ENCODE data around the gene INSM1.

Gene INSM1

GRCh38 chr20:20340443-20340842 lies 27.5 kb upstream of the INSM1 start:
- no peaks in the 10 kb centered on the region for H3K4me1 ChIP-seq (ENCODE audit: low read length)
- TF ChIP-seq CTCF (IDR thresholded peaks at IDR 0.05; ENCODE audit: low read depth, low read length) (no peak), EZH2phosphoT487 (IDR thresholded peaks at IDR 0.05; ENCODE audit: low read depth) (no peak)
- no peak overlapping the region for H2AFZ ChIP-seq (ENCODE audit: low read depth, low read length)
- peaks cover 2% of the 10 kb centered on the region for H3K36me3 ChIP-seq (replicated peaks; ENCODE audit: low read depth, low read length)
- H3K9ac ChIP-seq (ENCODE audit: low read length), result no peak overlapping the region
- no peak overlapping the region for H3K27ac ChIP-seq (ENCODE audit: low read length)
- H4K20me1 ChIP-seq (ENCODE audit: insufficient read depth, low read length), result no peaks in the 10 kb centered on the region
- H3K27me3 ChIP-seq (ENCODE audit: low read depth, low read length), result peaks cover 8% of the 10 kb centered on the region
- H3K79me2 ChIP-seq (ENCODE audit: low read length), result no peaks in the 10 kb centered on the region
- H3K4me3 ChIP-seq (ENCODE audit: low read length), result no peak overlapping the region
- no peak overlapping the region for H3K4me2 ChIP-seq (ENCODE audit: low read length)
- H3K9me3 ChIP-seq (ENCODE audit: insufficient read depth, low read length), result peaks cover 4% of the 10 kb centered on the region; the same call in 1 of the 2 replicates

GRCh38 chr20:20341371-20341770 lies 26.5 kb upstream of the INSM1 start:
- H2AFZ ChIP-seq (ENCODE audit: low read depth, low read length), result no peak overlapping the region
- H3K27ac ChIP-seq (ENCODE audit: low read length), result no peak overlapping the region
- peaks cover 7% of the 10 kb centered on the region for H3K27me3 ChIP-seq (ENCODE audit: low read depth, low read length)
- no peak overlapping the region for H3K9ac ChIP-seq (ENCODE audit: low read length)
- no peaks in the 10 kb centered on the region for H4K20me1 ChIP-seq (ENCODE audit: insufficient read depth, low read length)
- TF ChIP-seq CTCF (IDR thresholded peaks at IDR 0.05; ENCODE audit: low read depth, low read length) (no peak), EZH2phosphoT487 (IDR thresholded peaks at IDR 0.05; ENCODE audit: low read depth) (no peak)
- no peaks in the 10 kb centered on the region for H3K36me3 ChIP-seq (replicated peaks; ENCODE audit: low read depth, low read length)
- H3K9me3 ChIP-seq (ENCODE audit: insufficient read depth, low read length), result no peaks in the 10 kb centered on the region
- H3K4me2 ChIP-seq (ENCODE audit: low read length), result no peak overlapping the region
- no peaks in the 10 kb centered on the region for H3K79me2 ChIP-seq (ENCODE audit: low read length)
- no peak overlapping the region for H3K4me3 ChIP-seq (ENCODE audit: low read length)
- H3K4me1 ChIP-seq (ENCODE audit: low read length), result no peaks in the 10 kb centered on the region

GRCh38 chr20:20342066-20342465 lies 25.8 kb upstream of the INSM1 start:
- H2AFZ ChIP-seq (ENCODE audit: low read depth, low read length), result no peak overlapping the region
- no peak overlapping the region for H3K4me2 ChIP-seq (ENCODE audit: low read length)
- no peaks in the 10 kb centered on the region for H4K20me1 ChIP-seq (ENCODE audit: insufficient read depth, low read length)
- H3K79me2 ChIP-seq (ENCODE audit: low read length), result no peaks in the 10 kb centered on the region
- H3K27me3 ChIP-seq (ENCODE audit: low read depth, low read length), result peaks cover 7% of the 10 kb centered on the region
- H3K27ac ChIP-seq (ENCODE audit: low read length), result no peak overlapping the region
- no peaks in the 10 kb centered on the region for H3K36me3 ChIP-seq (replicated peaks; ENCODE audit: low read depth, low read length)
- no peak overlapping the region for H3K9ac ChIP-seq (ENCODE audit: low read length)
- no peaks in the 10 kb centered on the region for H3K9me3 ChIP-seq (ENCODE audit: insufficient read depth, low read length)
- H3K4me3 ChIP-seq (ENCODE audit: low read length), result no peak overlapping the region
- TF ChIP-seq CTCF (IDR thresholded peaks at IDR 0.05; ENCODE audit: low read depth, low read length) (no peak), EZH2phosphoT487 (IDR thresholded peaks at IDR 0.05; ENCODE audit: low read depth) (no peak)
- H3K4me1 ChIP-seq (ENCODE audit: low read length), result no peaks in the 10 kb centered on the region

GRCh38 chr20:20343932-20344331 lies 24.0 kb upstream of the INSM1 start:
- Histone ChIP-seq H3K4me3 (ENCODE audit: low read length) (no peak overlapping the region), H3K36me3 (replicated peaks; ENCODE audit: low read depth, low read length) (no peaks in the 10 kb centered on the region), H3K4me1 (ENCODE audit: low read length) (no peaks in the 10 kb centered on the region), H3K79me2 (ENCODE audit: low read length) (no peaks in the 10 kb centered on the region), H4K20me1 (ENCODE audit: insufficient read depth, low read length) (no peaks in the 10 kb centered on the region), H3K9ac (ENCODE audit: low read length) (no peak overlapping the region), H3K27me3 (ENCODE audit: low read depth, low read length) (peaks cover 7% of the 10 kb centered on the region), H3K9me3 (ENCODE audit: insufficient read depth, low read length) (no peaks in the 10 kb centered on the region), H3K27ac (ENCODE audit: low read length) (no peak overlapping the region), H2AFZ (ENCODE audit: low read depth, low read length) (no peak overlapping the region), H3K4me2 (ENCODE audit: low read length) (no peak overlapping the region)
- no peak for TF ChIP-seq EZH2phosphoT487 (IDR thresholded peaks at IDR 0.05; ENCODE audit: low read depth)

- no peak overlapping the region for H2AFZ ChIP-seq (ENCODE audit: low read depth, low read length)
- no peaks in the 10 kb centered on the region for H3K79me2 ChIP-seq (ENCODE audit: low read length)
- no peak overlapping the region for H3K4me2 ChIP-seq (ENCODE audit: low read length)
- H3K27ac ChIP-seq (ENCODE audit: low read length), result no peak overlapping the region
- H3K4me1 ChIP-seq (ENCODE audit: low read length), result no peaks in the 10 kb centered on the region
- no peak overlapping the region for H3K4me3 ChIP-seq (ENCODE audit: low read length)
- H4K20me1 ChIP-seq (ENCODE audit: insufficient read depth, low read length), result no peaks in the 10 kb centered on the region
- H3K36me3 ChIP-seq (replicated peaks; ENCODE audit: low read depth, low read length), result no peaks in the 10 kb centered on the region
- TF ChIP-seq EZH2phosphoT487 (IDR thresholded peaks at IDR 0.05; ENCODE audit: low read depth) (no peak), CTCF (IDR thresholded peaks at IDR 0.05; ENCODE audit: low read depth, low read length) (no peak)
- no peaks in the 10 kb centered on the region for H3K9me3 ChIP-seq (ENCODE audit: insufficient read depth, low read length)
- no peak overlapping the region for H3K9ac ChIP-seq (ENCODE audit: low read length)
- peaks cover 7% of the 10 kb centered on the region for H3K27me3 ChIP-seq (ENCODE audit: low read depth, low read length)
Measured at GRCh38 chr20:20344476-20344875, 23.4 kb upstream of the INSM1 start.
